Mesenchymal stem cell (in vitro differentiated cells and primary cell): ENCODE data around the gene YPEL5.
A peak's percentile ranks its signal among the peaks of the same experiment; 100 is the strongest.

Experiments used
- DNase-seq: peaks from one replicate; pipeline ENCODE4 v3.0.0-alpha.2; 2013
- H2AFZ ChIP-seq: one replicate; pipeline ENCODE4 v1.6.1; 2013; ENCODE audit warnings: low read depth, mild to moderate bottlenecking, control low read depth, inconsistent platforms, low read length, moderate library complexity
- H2AK5ac ChIP-seq: 2 replicates; pipeline ENCODE4 v1.6.1; 2013; ENCODE audit warnings: low read length, moderate library complexity, mild to moderate bottlenecking, inconsistent platforms; ENCODE audit not compliant: severe bottlenecking
- H2BK120ac ChIP-seq: one replicate; pipeline ENCODE4 v1.6.1; 2013; ENCODE audit warnings: low read depth, mild to moderate bottlenecking, inconsistent platforms, low read length, moderate library complexity
- H2BK12ac ChIP-seq, 2 experiments: one replicate each; pipeline ENCODE4 v1.6.1; 2013; ENCODE audit warnings: inconsistent platforms in 2 of 2, low read length in 2 of 2, mild to moderate bottlenecking in 2 of 2, moderate library complexity in 2 of 2, control low read depth in 1 of 2
- H2BK15ac ChIP-seq: one replicate; pipeline ENCODE4 v1.6.1; 2013; ENCODE audit warnings: mild to moderate bottlenecking, low read depth, inconsistent platforms; ENCODE audit not compliant: poor library complexity, severe bottlenecking
- H2BK5ac ChIP-seq: 2 replicates; pipeline ENCODE4 v1.6.1; 2013; ENCODE audit warnings: low read depth, mild to moderate bottlenecking, low read length, control low read depth, inconsistent platforms; ENCODE audit not compliant: poor library complexity, severe bottlenecking
- H3K14ac ChIP-seq, 2 experiments: one replicate each; pipeline ENCODE4 v1.6.1; 2013; ENCODE audit warnings: inconsistent platforms in 2 of 2, low read length in 2 of 2, control low read depth in 1 of 2, mild to moderate bottlenecking in 1 of 2, moderate library complexity in 1 of 2
- H3K18ac ChIP-seq, 2 experiments: one replicate each; pipeline ENCODE4 v1.6.1; 2013; ENCODE audit warnings: inconsistent platforms in 2 of 2, low read length in 2 of 2, control low read depth in 1 of 2, low read depth in 1 of 2, mild to moderate bottlenecking in 1 of 2
- H3K23ac ChIP-seq, 2 experiments: one replicate each; pipeline ENCODE4 v1.6.1; 2013; ENCODE audit warnings: inconsistent platforms in 2 of 2, low read length in 2 of 2, mild to moderate bottlenecking in 2 of 2, moderate library complexity in 2 of 2, control low read depth in 1 of 2
- H3K27ac ChIP-seq: 2 replicates; pipeline ENCODE4 v1.5.1; 2013; ENCODE audit warnings: mild to moderate bottlenecking, moderate library complexity, low read length, control low read depth, inconsistent platforms; ENCODE audit not compliant: poor library complexity, severe bottlenecking
- H3K27me3 ChIP-seq, 2 experiments: 2 replicates each; pipeline versions ENCODE4 v1.6.1 to v1.7.0; 2013; ENCODE audit warnings: low read length in 2 of 2, mild to moderate bottlenecking in 2 of 2, moderate library complexity in 2 of 2, control low read depth in 1 of 2, inconsistent platforms in 1 of 2; ENCODE audit not compliant: control insufficient read depth in 1 of 2, insufficient read depth in 1 of 2
- H3K36me3 ChIP-seq, 2 experiments: 2 replicates each; pipeline versions ENCODE4 v1.6.1 to v1.7.0; 2013; ENCODE audit warnings: low read length in 2 of 2, control low read depth in 1 of 2, inconsistent platforms in 1 of 2, low read depth in 1 of 2, mild to moderate bottlenecking in 1 of 2; ENCODE audit not compliant: insufficient read depth in 2 of 2, control insufficient read depth in 1 of 2
- H3K4ac ChIP-seq, 2 experiments: one replicate each; pipeline ENCODE4 v1.6.1; 2013; ENCODE audit warnings: inconsistent platforms in 2 of 2, low read length in 2 of 2, mild to moderate bottlenecking in 2 of 2, moderate library complexity in 2 of 2, control low read depth in 1 of 2, low read depth in 1 of 2
- H3K4me1 ChIP-seq: 2 replicates; pipeline ENCODE4 v1.6.1; 2013; ENCODE audit warnings: low read depth, low read length, control low read depth; ENCODE audit not compliant: control insufficient read depth, insufficient read depth
- H3K4me2 ChIP-seq: 2 replicates; pipeline ENCODE4 v1.6.1; 2013; ENCODE audit warnings: low read length, mild to moderate bottlenecking, inconsistent platforms; ENCODE audit not compliant: poor library complexity, severe bottlenecking
- H3K4me3 ChIP-seq, 2 experiments: 2 replicates each; pipeline versions ENCODE4 v1.5.1 to v1.7.0; 2013; ENCODE audit warnings: low read length in 2 of 2, mild to moderate bottlenecking in 2 of 2, control low read depth in 1 of 2, low read depth in 1 of 2; ENCODE audit not compliant: insufficient read depth in 1 of 2
- H3K79me1 ChIP-seq: replicated peaks from 2 replicates; pipeline ENCODE4 v1.6.1; 2013; ENCODE audit warnings: mild to moderate bottlenecking, control low read depth, low read length, inconsistent platforms; ENCODE audit not compliant: poor library complexity, severe bottlenecking
- H3K9ac ChIP-seq: 2 replicates; pipeline ENCODE4 v1.7.0; 2013; ENCODE audit warnings: mild to moderate bottlenecking, low read length, moderate library complexity
- H3K9me3 ChIP-seq: 2 replicates; pipeline ENCODE4 v1.7.0; 2013; ENCODE audit warnings: mild to moderate bottlenecking, low read length; ENCODE audit not compliant: control insufficient read depth
- H4K8ac ChIP-seq: one replicate; pipeline ENCODE4 v1.6.1; 2013; ENCODE audit warnings: inconsistent platforms, mild to moderate bottlenecking, low read length, moderate library complexity
- H4K91ac ChIP-seq: one replicate; pipeline ENCODE4 v1.6.1; 2013; ENCODE audit warnings: mild to moderate bottlenecking, low read length, inconsistent platforms
- WGBS: methylation state at CpG from one replicate; pipeline ENCODE4 v1.1.7; 2013; ENCODE audit warnings: mixed read lengths; 5-methylcytosine and 5-hydroxymethylcytosine counted together

Gene YPEL5

GRCh38 chr2:30148850-30149249 is 2.0 kb downstream of the YPEL5 start:
- peak overlapping the region; percentile 97 for H3K9ac ChIP-seq
- no peaks in the 10 kb centered on the region for H3K9me3 ChIP-seq
- 44% methylated on average over 2 of the region's 4 CpGs for WGBS
- no peak overlapping the region for H3K14ac ChIP-seq
- H2AK5ac ChIP-seq, result peak overlapping the region; percentile 73
- H2AFZ ChIP-seq, result no peak overlapping the region
- no peak overlapping the region for H3K4ac ChIP-seq
- peak overlapping the region in 1 of 2 experiments; percentile 88 for H3K4me3 ChIP-seq
- peaks cover 4% of the 10 kb centered on the region for H3K4me1 ChIP-seq
- no peak overlapping the region for H2BK15ac ChIP-seq
- no peaks in the 10 kb centered on the region for H3K27me3 ChIP-seq
- no peak for DNase-seq
- no peak overlapping the region for H2BK12ac ChIP-seq
- H3K27ac ChIP-seq, result no peak overlapping the region
- H3K23ac ChIP-seq, result no peak overlapping the region
- no peak overlapping the region for H2BK5ac ChIP-seq
- no peak overlapping the region for H3K18ac ChIP-seq
- H3K4me2 ChIP-seq, result peak overlapping the region; percentile 22
- H2BK120ac ChIP-seq, result no peak overlapping the region
- no peak overlapping the region for H4K91ac ChIP-seq
- peaks cover 2 to 50% of the 10 kb centered on the region in 2 experiments for H3K36me3 ChIP-seq
- H3K79me1 ChIP-seq, result peaks cover 8% of the 10 kb centered on the region
- no peak overlapping the region for H4K8ac ChIP-seq

GRCh38 chr2:30149513-30149912 is 2.7 kb downstream of the YPEL5 start:
- H3K14ac ChIP-seq, result peak overlapping the region in 1 of 2 experiments; percentile 28
- H4K91ac ChIP-seq, result no peak overlapping the region
- peaks cover 4% of the 10 kb centered on the region for H3K4me1 ChIP-seq
- peaks cover 2 to 56% of the 10 kb centered on the region in 2 experiments for H3K36me3 ChIP-seq
- H2BK5ac ChIP-seq, result no peak overlapping the region
- H4K8ac ChIP-seq, result no peak overlapping the region
- H3K79me1 ChIP-seq, result peaks cover 8% of the 10 kb centered on the region
- no peaks in the 10 kb centered on the region for H3K27me3 ChIP-seq
- H3K4me3 ChIP-seq, result peak overlapping the region in 1 of 2 experiments; percentile 4
- peak; percentile 58 for DNase-seq
- H2BK15ac ChIP-seq, result no peak overlapping the region
- H3K23ac ChIP-seq, result no peak overlapping the region
- H2BK120ac ChIP-seq, result no peak overlapping the region
- H3K9me3 ChIP-seq, result no peaks in the 10 kb centered on the region
- H3K18ac ChIP-seq, result peak overlapping the region in 1 of 2 experiments; percentile 5
- no peak overlapping the region for H2AK5ac ChIP-seq
- H2BK12ac ChIP-seq, result no peak overlapping the region
- H3K9ac ChIP-seq, result peak overlapping the region; percentile 7
- H3K4ac ChIP-seq, result no peak overlapping the region
- no peak overlapping the region for H2AFZ ChIP-seq
- H3K4me2 ChIP-seq, result peak overlapping the region; percentile 52
- H3K27ac ChIP-seq, result no peak overlapping the region
- 25% methylated on average over 6 of the region's 6 CpGs for WGBS

GRCh38 chr2:30149976-30150375 is 3.2 kb downstream of the YPEL5 start:
- H2AK5ac ChIP-seq, result no peak overlapping the region
- peak overlapping the region in 1 of 2 experiments; percentile 4 for H3K4me3 ChIP-seq
- H3K4me1 ChIP-seq, result peaks cover 4% of the 10 kb centered on the region
- no peak overlapping the region for H2AFZ ChIP-seq
- no peaks in the 10 kb centered on the region for H3K27me3 ChIP-seq
- no peak overlapping the region for H4K8ac ChIP-seq
- H3K36me3 ChIP-seq, result peaks cover 6 to 59% of the 10 kb centered on the region in 2 experiments
- WGBS, result 100% methylated on average over 1 of the region's 1 CpG
- H2BK120ac ChIP-seq, result no peak overlapping the region
- no peak overlapping the region for H2BK5ac ChIP-seq
- H3K4me2 ChIP-seq, result peak overlapping the region; percentile 52
- DNase-seq, result no peak
- H4K91ac ChIP-seq, result no peak overlapping the region
- H3K14ac ChIP-seq, result no peak overlapping the region
- no peak overlapping the region for H3K27ac ChIP-seq
- peak overlapping the region; percentile 33 for H3K9ac ChIP-seq
- no peak overlapping the region for H3K4ac ChIP-seq
- no peak overlapping the region for H2BK15ac ChIP-seq
- H3K79me1 ChIP-seq, result peaks cover 8% of the 10 kb centered on the region
- H2BK12ac ChIP-seq, result no peak overlapping the region
- no peaks in the 10 kb centered on the region for H3K9me3 ChIP-seq
- H3K18ac ChIP-seq, result no peak overlapping the region
- no peak overlapping the region for H3K23ac ChIP-seq

- H3K4ac ChIP-seq, result no peak overlapping the region
- no peak overlapping the region for H2AK5ac ChIP-seq
- no peak overlapping the region for H3K4me3 ChIP-seq
- no peak overlapping the region for H4K91ac ChIP-seq
- no peak overlapping the region for H2BK12ac ChIP-seq
- no peak overlapping the region for H3K18ac ChIP-seq
- H3K9ac ChIP-seq, result peak overlapping the region; percentile 33
- 100% methylated on average over 1 of the region's 4 CpGs for whole genome bisulfite sequencing
- H3K27me3 ChIP-seq, result no peaks in the 10 kb centered on the region
- H2AFZ ChIP-seq, result no peak overlapping the region
- DNase-seq, result no peak
- peaks cover 6 to 67% of the 10 kb centered on the region in 2 experiments for H3K36me3 ChIP-seq
- no peak overlapping the region for H3K23ac ChIP-seq
- no peak overlapping the region for H3K27ac ChIP-seq
- no peak overlapping the region for H2BK15ac ChIP-seq
- H2BK120ac ChIP-seq, result no peak overlapping the region
- no peak overlapping the region for H4K8ac ChIP-seq
- H3K4me2 ChIP-seq, result no peak overlapping the region
- H2BK5ac ChIP-seq, result no peak overlapping the region
- peaks cover 8% of the 10 kb centered on the region for H3K79me1 ChIP-seq
- peaks cover 4% of the 10 kb centered on the region for H3K4me1 ChIP-seq
- H3K14ac ChIP-seq, result no peak overlapping the region
- H3K9me3 ChIP-seq, result no peaks in the 10 kb centered on the region
These were observed 4.0 kb downstream of the YPEL5 start for GRCh38 chr2:30150786-30151185.
